Glomerular visceral epithelial cell (primary cell): ENCODE results near the gene CYBC1.

Experiments
- DNase-seq: peaks from one replicate; pipeline ENCODE4 v3.0.0-alpha.2; 2016; ENCODE audit errors: extremely low spot score

CYBC1 gene

GRCh38 chr17:82408938-82409318 is 41.6 kb downstream of the CYBC1 start:
- DNase-seq: no peak

- no peak for DNase-seq
These were observed 42.1 kb downstream of the CYBC1 start for GRCh38 chr17:82408288-82408937.

GRCh38 chr17:82407255-82407654 is 43.3 kb downstream of the CYBC1 start:
- peak; percentile 57 for DNase-seq

- no peak for DNase-seq
These were observed 44.4 kb downstream of the CYBC1 start for GRCh38 chr17:82406131-82406671.

GRCh38 chr17:82405051-82405450 is 45.5 kb downstream of the CYBC1 start:
- no peak for DNase-seq

GRCh38 chr17:82403662-82404660 is 46.6 kb downstream of the CYBC1 start:
- DNase-seq: no peak

- DNase-seq: peak; percentile 75
These were observed 47.7 kb downstream of the CYBC1 start for GRCh38 chr17:82402865-82403264.

- no peak for DNase-seq
These were observed 49.7 kb downstream of the CYBC1 start for GRCh38 chr17:82400830-82401229.

- no peak for DNase-seq
These were observed 50.3 kb downstream of the CYBC1 start for GRCh38 chr17:82400206-82400605.

- no peak for DNase-seq
These were observed 50.9 kb downstream of the CYBC1 start for GRCh38 chr17:82399601-82400101.

- DNase-seq: no peak
These were observed 51.5 kb downstream of the CYBC1 start for GRCh38 chr17:82399041-82399441.

- DNase-seq: no peak
These were observed 52.9 kb downstream of the CYBC1 start for GRCh38 chr17:82397449-82398335.

- no peak for DNase-seq
These were observed 53.7 kb downstream of the CYBC1 start for GRCh38 chr17:82396601-82397435.

- DNase-seq: peak; percentile 48
These were observed 56.3 kb downstream of the CYBC1 start for GRCh38 chr17:82394278-82394677.

- no peak for DNase-seq
These were observed 57.6 kb downstream of the CYBC1 start for GRCh38 chr17:82392941-82393340.
